ENCODE data around the gene TXK. TPM values are rescaled to one million over a fixed set of nuclear protein-coding genes. Genes with fewer than 3 reads are reported as not detected.

The TXK gene
- total RNA-seq, 1 experiment from 2014 or later: 1.7 TPM

GRCh38 chr4:48127231-48127630, 6.8 kb downstream of the TXK start:
- TF ChIP-seq CBX3 (IDR thresholded peaks at IDR 0.05; ENCODE audit: low read depth): no peak
- TF ChIP-seq TCF7L2 (IDR thresholded peaks at IDR 0.05; ENCODE audit: borderline replicate concordance, extremely low read depth, insufficient read depth, insufficient read length): no peak
- TF ChIP-seq EGR1 (IDR thresholded peaks at IDR 0.05; ENCODE audit: low read depth): no peak
- no peak for TF ChIP-seq MAX (IDR thresholded peaks at IDR 0.05)
- no peak for TF ChIP-seq ATF3 (IDR thresholded peaks at IDR 0.05)
- no peak for TF ChIP-seq RAD21 (IDR thresholded peaks at IDR 0.05; ENCODE audit: low read depth)
- no peak for TF ChIP-seq ELF1 (IDR thresholded peaks at IDR 0.05; ENCODE audit: borderline replicate concordance, low read depth)
- no peak for TF ChIP-seq SP1 (IDR thresholded peaks at IDR 0.05; ENCODE audit: low read depth)
- no peak for TF ChIP-seq ZBTB33 (IDR thresholded peaks at IDR 0.05; ENCODE audit: extremely low read depth, insufficient replicate concordance, low read length)
- TF ChIP-seq SIN3A (IDR thresholded peaks at IDR 0.05; ENCODE audit: low read depth): no peak
- TF ChIP-seq POLR2A (IDR thresholded peaks at IDR 0.05; ENCODE audit: borderline replicate concordance, extremely low read depth, insufficient read depth, insufficient read length): no peak
- TF ChIP-seq CEBPB (IDR thresholded peaks at IDR 0.05; ENCODE audit: low read depth): no peak
- TF ChIP-seq REST (IDR thresholded peaks at IDR 0.05; ENCODE audit: low read depth): no peak
- no peak for TF ChIP-seq CTCF (IDR thresholded peaks at IDR 0.05 in 2 of 3, conservative IDR thresholded peaks at IDR 0.05 in 1 of 3; ENCODE audit: borderline replicate concordance in 1 of 3, insufficient read depth in 1 of 3, low read depth in 2 of 3, low read length in 2 of 3)
- H3K79me2 ChIP-seq (ENCODE audit: insufficient read depth, low read length): no peaks in the 10 kb centered on the region
- peak overlapping the region in 1 of 2 experiments; percentile 32; a peak in 1 of 4 replicates for H3K4me3 ChIP-seq (replicated peaks in 1 of 2; ENCODE audit: low read depth in 1 of 2, low read length in 2 of 2)
- ChIA-PET RAD21 (ENCODE audit: low non-redundant PET in 1 of 2, low total read pairs in 2 of 2, uncharacterized antibody in 2 of 2, unreplicated experiment in 2 of 2) (interaction anchor here (1.5 kb wide), 2 partner anchors 163 to 419 kb away, joined by 4 to 6 read pairs; no protein-coding TSS in a partner anchor), POLR2A (interaction anchor here (1.3 kb wide), 1 partner anchor 148 kb away, joined by 3 read pairs; no protein-coding TSS in a partner anchor), CTCF (interaction anchor here (1.0 to 2.6 kb wide), 10 partner anchors 12 to 833 kb away, joined by 3 to 21 read pairs (median 6); no protein-coding TSS in a partner anchor)
- H3K4me1 ChIP-seq (ENCODE audit: control insufficient read depth in 1 of 2, insufficient read depth in 2 of 2, low read length in 2 of 2): peaks cover 32 to 38% of the 10 kb centered on the region in 2 experiments
- no peaks in the 10 kb centered on the region for H3K27me3 ChIP-seq (ENCODE audit: insufficient read depth, low read length)
- H3K36me3 ChIP-seq (ENCODE audit: control insufficient read depth in 1 of 2, insufficient read depth in 2 of 2, low read length in 2 of 2): no peaks in the 10 kb centered on the region
- ATAC-seq (no peak), DNase-seq (ENCODE audit: low read depth, low spot score) (no peak)
- H4K20me1 ChIP-seq (ENCODE audit: insufficient read depth): no peaks in the 10 kb centered on the region
- H3K9ac ChIP-seq (ENCODE audit: low read length): peak overlapping the region; percentile 19
- peak overlapping the region; percentile 38; the same call in 1 of the 2 replicates for H3K27ac ChIP-seq (ENCODE audit: low read depth, low read length)
- no peak overlapping the region for H2AFZ ChIP-seq (ENCODE audit: low read depth, low read length, poor library complexity, severe bottlenecking)
- H3K9me3 ChIP-seq (ENCODE audit: control insufficient read depth in 1 of 2, insufficient read depth in 1 of 2, low read depth in 1 of 2, low read length in 2 of 2): no peaks in the 10 kb centered on the region
- H3K4me2 ChIP-seq (ENCODE audit: low read length): peak overlapping the region; percentile 71
- no TSS peak for BruUV-seq (replicated peaks)
- H3K9me2 ChIP-seq (ENCODE audit: insufficient read depth): no peaks in the 10 kb centered on the region
- intact Hi-C loops (cut with micrococcal nuclease): loop anchor here (1.0 to 5.0 kb wide), 4 partner anchors 148 to 835 kb away; no protein-coding TSS in a partner anchor

Data from HCT116 (cell line).